ENCODE measurements around the gene BRD9.

DNA sequence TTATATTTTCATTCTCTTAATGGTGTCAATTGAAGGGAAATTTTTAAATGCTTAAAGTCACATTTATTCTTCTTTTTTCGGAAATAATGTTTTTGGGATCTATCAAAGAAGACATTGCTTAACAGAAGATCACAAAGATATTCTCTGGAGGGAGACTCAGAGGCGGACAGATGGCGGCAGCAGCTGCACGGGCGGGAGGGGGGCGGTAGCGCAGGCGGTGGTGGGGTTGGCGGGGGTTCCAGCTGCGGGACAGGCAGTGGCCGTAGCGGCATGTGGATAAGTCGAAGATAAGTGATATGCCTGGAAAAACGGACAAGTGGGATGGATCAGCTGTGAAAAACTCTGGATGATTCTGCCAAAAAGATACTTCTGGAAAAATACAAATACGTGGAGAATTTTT is 76.4 kb downstream of the BRD9 start:
- TF ChIP-seq GATA2 (IDR thresholded peaks at IDR 0.05; ENCODE audit: low read depth, low read length) (no peak), GATA3 (IDR thresholded peaks at IDR 0.05; ENCODE audit: low read depth, low read length) (no peak)

All from SH-SY5Y (cell line).